Nephron progenitor cell (in vitro differentiated cells): ENCODE results near the gene FGF12.

Source experiments
- DNase-seq: peaks from one replicate; pipeline ENCODE4 v3.0.0; 2021
- H3K27ac Mint-ChIP-seq: 2 replicates; pipeline ENCODE4 v1.8.0; 2021; ENCODE audit warnings: mild to moderate bottlenecking, moderate library complexity, mixed read lengths
- H3K27me3 Mint-ChIP-seq: 2 replicates; pipeline ENCODE4 v1.8.0; 2021; ENCODE audit warnings: mild to moderate bottlenecking, low read depth, mixed read lengths; ENCODE audit not compliant: poor library complexity
- H3K36me3 Mint-ChIP-seq: 2 replicates; pipeline ENCODE4 v1.8.0; 2021; ENCODE audit warnings: low read depth, mixed read lengths
- H3K4me1 Mint-ChIP-seq: 2 replicates; pipeline ENCODE4 v1.8.0; 2021; ENCODE audit warnings: mixed read lengths
- H3K4me3 Mint-ChIP-seq: 2 replicates; pipeline ENCODE4 v1.8.0; 2021; ENCODE audit warnings: mild to moderate bottlenecking, moderate library complexity, mixed read lengths
- H3K9me3 Mint-ChIP-seq: 2 replicates; pipeline ENCODE4 v1.8.0; 2021; ENCODE audit warnings: mild to moderate bottlenecking, moderate library complexity, mixed read lengths
- TF ChIP-seq, protein P1 (sequence below): fragments of 200-600 bp; sonication (generic); IDR thresholded peaks from 2 replicates; pipeline ENCODE4 v1.5.0; 2021; ENCODE audit warnings: antibody characterized with exemption

FGF12 gene

DNA sequence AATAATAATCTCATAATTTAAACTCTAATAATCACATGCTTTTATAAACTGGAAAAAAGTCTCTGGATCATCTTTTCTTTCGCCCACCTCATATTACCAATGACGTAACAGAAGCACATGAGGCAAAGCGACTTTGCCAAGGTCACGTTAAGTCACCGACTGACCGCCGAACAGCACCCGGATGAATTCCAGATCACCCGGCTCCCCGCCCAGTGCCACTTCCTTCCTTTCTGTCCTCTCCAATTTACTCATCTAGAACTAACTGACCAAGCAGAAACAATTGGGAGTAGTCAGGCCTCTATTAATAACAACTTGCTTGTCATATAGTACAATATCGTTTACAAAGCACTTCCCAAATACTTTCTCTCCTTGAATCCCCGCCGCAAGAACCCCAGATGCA is 21.1 kb downstream of the FGF12 start:
- Mint-ChIP-seq H3K27ac (no peak overlapping the region), H3K27me3 (no peaks in the 10 kb centered on the region), H3K4me1 (no peaks in the 10 kb centered on the region), H3K4me3 (no peak overlapping the region), H3K9me3 (peaks cover 8% of the 10 kb centered on the region), H3K36me3 (no peaks in the 10 kb centered on the region)
- TF ChIP-seq, protein P1, sequence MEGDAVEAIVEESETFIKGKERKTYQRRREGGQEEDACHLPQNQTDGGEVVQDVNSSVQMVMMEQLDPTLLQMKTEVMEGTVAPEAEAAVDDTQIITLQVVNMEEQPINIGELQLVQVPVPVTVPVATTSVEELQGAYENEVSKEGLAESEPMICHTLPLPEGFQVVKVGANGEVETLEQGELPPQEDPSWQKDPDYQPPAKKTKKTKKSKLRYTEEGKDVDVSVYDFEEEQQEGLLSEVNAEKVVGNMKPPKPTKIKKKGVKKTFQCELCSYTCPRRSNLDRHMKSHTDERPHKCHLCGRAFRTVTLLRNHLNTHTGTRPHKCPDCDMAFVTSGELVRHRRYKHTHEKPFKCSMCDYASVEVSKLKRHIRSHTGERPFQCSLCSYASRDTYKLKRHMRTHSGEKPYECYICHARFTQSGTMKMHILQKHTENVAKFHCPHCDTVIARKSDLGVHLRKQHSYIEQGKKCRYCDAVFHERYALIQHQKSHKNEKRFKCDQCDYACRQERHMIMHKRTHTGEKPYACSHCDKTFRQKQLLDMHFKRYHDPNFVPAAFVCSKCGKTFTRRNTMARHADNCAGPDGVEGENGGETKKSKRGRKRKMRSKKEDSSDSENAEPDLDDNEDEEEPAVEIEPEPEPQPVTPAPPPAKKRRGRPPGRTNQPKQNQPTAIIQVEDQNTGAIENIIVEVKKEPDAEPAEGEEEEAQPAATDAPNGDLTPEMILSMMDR = no peak
- DNase-seq = no peak

DNA sequence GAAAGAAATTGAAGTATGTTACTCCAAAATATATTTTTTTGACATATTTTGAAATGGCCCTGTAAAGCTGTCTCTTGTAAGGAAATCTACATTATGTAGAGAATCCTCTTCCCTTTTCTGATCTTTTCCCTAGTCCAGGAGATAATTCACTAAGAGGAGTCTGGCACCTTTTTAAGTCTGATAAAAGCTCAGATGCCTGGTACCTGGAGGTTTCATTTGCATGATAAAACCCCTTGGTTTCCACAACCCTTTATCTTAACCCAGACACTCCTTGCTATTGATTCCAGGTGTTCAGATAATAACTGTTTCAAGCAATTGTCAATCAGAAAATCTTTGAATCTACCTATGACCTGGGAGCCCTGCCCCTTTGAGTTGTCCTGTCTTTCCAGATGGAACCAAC is 26.5 kb downstream of the FGF12 start:
- TF ChIP-seq, protein P1 = no peak
- H3K4me3 Mint-ChIP-seq = no peak overlapping the region
- no peaks in the 10 kb centered on the region for H3K9me3 Mint-ChIP-seq
- DNase-seq = no peak
- H3K36me3 Mint-ChIP-seq = no peaks in the 10 kb centered on the region
- no peak overlapping the region for H3K27ac Mint-ChIP-seq
- no peaks in the 10 kb centered on the region for H3K4me1 Mint-ChIP-seq
- peaks cover 2% of the 10 kb centered on the region for H3K27me3 Mint-ChIP-seq

DNA sequence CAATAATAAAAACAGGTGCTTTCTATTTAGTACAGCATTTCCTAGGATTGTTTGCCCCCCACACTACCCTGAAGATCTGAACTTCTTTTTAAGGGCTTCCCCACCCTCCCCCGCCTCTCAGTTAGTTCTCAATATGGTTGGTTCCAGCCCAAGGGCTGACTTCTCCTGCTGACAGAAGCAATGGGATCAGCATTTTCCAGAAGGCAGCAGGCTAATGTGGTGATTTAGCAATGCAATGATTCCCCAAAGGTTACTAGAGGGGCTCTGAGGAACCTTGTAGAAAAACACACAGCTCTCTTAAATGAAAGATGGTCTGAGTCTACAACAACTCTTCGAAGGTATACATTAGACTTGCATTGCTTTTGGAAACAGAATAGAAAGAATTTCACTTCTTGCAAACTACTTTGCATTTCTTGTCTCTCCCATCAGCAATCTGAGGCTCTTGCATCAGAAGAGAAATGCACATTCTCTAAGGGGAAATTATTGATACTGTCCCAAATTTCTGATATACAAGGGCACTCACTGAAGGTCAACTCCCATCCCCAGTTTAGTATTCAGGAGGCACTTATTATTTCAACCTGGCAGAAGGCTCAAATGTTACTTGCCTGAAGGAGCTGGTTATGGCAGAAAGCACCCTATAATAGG is 30.3 kb downstream of the FGF12 start:
- Mint-ChIP-seq H3K4me3 (no peak overlapping the region), H3K9me3 (no peaks in the 10 kb centered on the region), H3K36me3 (no peaks in the 10 kb centered on the region), H3K4me1 (no peaks in the 10 kb centered on the region), H3K27ac (no peak overlapping the region), H3K27me3 (peaks cover 2% of the 10 kb centered on the region)
- TF ChIP-seq, protein P1 = no peak
- DNase-seq = no peak

DNA sequence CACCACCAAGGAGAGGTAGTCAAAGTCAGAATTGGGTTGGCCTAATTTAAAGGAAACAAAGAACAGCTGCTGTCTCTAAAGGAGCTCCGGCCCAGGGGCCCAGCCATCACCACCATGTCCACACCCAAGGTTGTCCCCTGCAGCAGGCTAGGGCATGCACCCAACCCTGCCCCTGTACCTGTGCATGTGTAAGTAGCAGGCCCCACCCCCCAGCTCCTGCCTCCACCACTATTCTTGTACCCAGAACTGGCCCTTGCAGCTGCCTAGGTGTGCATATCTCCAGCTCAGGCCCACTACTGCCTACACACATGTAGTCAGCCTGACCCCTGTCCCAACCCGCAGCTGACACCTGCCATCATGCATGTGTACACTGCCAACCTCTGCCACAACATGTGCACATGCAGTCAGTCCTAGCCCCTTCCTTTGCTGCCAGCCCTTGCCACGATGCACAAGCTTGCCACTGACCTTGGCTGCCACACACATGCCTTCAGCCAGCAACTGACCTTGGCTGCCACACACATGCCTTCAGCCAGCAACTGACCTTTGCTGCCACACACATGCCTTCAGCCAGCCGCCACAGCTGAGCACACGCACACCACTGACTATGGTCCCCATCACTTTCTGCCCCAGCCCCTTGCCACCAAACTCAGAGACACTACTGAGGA is 39.7 kb downstream of the FGF12 start:
- no peak overlapping the region for H3K27ac Mint-ChIP-seq
- no peaks in the 10 kb centered on the region for H3K36me3 Mint-ChIP-seq
- no peak for DNase-seq
- TF ChIP-seq, protein P1 = no peak
- H3K4me1 Mint-ChIP-seq = no peaks in the 10 kb centered on the region
- peaks cover 2% of the 10 kb centered on the region for H3K27me3 Mint-ChIP-seq
- no peaks in the 10 kb centered on the region for H3K9me3 Mint-ChIP-seq
- H3K4me3 Mint-ChIP-seq = no peak overlapping the region

DNA sequence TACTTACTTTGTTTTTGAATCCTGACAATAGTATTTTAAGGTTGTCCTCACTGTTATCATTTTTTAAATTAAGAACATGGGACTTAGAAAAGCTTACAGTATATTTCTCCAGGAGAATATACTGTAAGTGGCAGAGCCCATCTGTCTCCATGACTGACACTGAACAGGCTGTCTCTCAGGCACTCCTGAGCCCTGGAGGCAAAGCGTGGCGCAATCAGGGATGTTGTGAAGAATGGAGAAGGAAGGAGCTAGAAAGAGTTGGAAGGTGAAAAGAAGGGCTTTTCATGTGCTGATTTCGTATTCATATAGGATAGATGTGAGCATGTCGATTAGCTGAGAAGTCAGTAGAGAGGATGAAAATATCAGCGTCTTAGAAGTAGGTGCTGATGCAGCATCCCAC is 41.5 kb downstream of the FGF12 start:
- DNase-seq = no peak
- Mint-ChIP-seq H3K27me3 (peaks cover 2% of the 10 kb centered on the region), H3K9me3 (no peaks in the 10 kb centered on the region), H3K4me3 (no peak overlapping the region), H3K36me3 (no peaks in the 10 kb centered on the region), H3K27ac (no peak overlapping the region), H3K4me1 (no peaks in the 10 kb centered on the region)
- TF ChIP-seq, protein P1 = no peak

DNA sequence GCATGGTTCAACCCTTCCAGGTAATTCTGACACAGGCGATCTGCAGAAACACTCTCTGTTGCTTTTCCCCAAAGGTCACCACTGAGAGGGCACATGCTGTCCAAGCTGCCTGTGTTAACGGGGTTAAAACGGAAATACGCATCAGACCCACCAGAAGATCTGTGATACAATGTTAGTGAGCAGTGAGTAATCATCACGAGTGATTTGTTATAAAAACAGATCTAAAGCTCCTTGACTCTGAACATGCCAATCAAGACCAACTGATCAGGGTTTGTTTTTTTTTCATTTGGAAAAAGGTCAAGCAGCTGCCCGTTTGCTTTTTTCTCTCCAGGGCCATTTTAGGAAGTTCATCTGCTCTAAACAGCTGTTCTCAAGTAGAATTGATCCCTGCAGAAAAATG is 43.2 kb downstream of the FGF12 start:
- Mint-ChIP-seq H3K9me3 (no peaks in the 10 kb centered on the region), H3K27me3 (peaks cover 2% of the 10 kb centered on the region), H3K36me3 (no peaks in the 10 kb centered on the region), H3K4me1 (no peaks in the 10 kb centered on the region), H3K27ac (no peak overlapping the region), H3K4me3 (no peak overlapping the region)
- TF ChIP-seq, protein P1 = no peak
- no peak for DNase-seq
